ENCODE data around the gene C1orf21.

DNA sequence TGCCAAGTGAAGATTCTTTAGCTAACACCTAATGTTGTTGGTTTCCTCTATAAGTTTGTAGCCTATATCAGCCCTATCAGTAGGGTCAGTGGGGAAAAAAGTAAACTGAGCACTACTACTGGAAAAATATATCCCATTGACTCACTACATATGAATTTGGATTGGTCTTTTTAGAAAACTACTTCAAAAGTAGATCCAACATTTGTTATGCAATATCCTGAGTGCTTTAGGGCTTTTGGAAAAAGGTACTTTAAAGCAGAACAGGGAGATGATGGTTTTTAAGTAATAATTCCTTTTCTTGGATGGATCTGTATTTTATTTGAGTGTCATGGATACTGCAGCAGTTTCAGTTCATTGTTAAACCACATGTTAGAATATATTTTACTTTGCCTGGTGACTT is 7.1 kb downstream of the C1orf21 start:
- no peak for TF ChIP-seq EZH2 (IDR thresholded peaks at IDR 0.05)
- TF ChIP-seq POLR2AphosphoS5 (IDR thresholded peaks at IDR 0.05; ENCODE audit: borderline replicate concordance, low read depth, low read length) = no peak
- TF ChIP-seq FOXP2 (optimal IDR thresholded peaks at IDR 0.05; ENCODE audit: control extremely low read depth, extremely low read length, insufficient read depth) = no peak
